MM.1S (cell line): ENCODE data around the gene FAM163A.

ENCODE experiments used
- DNase-seq: peaks from one replicate; pipeline ENCODE4 v3.0.0-alpha.2; 2015
- H2AFZ ChIP-seq: fragments of 300-600 bp; sonication (generic); 2 replicates; pipeline ENCODE4 v1.6.0; 2016; ENCODE audit warnings: antibody characterized with exemption, low read length
- H3F3A ChIP-seq: fragments of 300-600 bp; sonication (generic); 2 replicates; pipeline ENCODE4 v1.6.1; 2016; ENCODE audit warnings: mild to moderate bottlenecking, antibody characterized with exemption, low read length, moderate library complexity, mixed read lengths; ENCODE audit not compliant: insufficient read depth
- H3K27ac ChIP-seq: fragments of 300-600 bp; sonication (generic); 2 replicates; pipeline ENCODE4 v1.5.1; 2016; ENCODE audit warnings: mild to moderate bottlenecking, low read length
- H3K27me3 ChIP-seq: fragments of 300-600 bp; sonication (generic); replicated peaks from 2 replicates; pipeline ENCODE4 v1.6.0; 2016; ENCODE audit warnings: low read length; ENCODE audit not compliant: insufficient read depth
- H3K36me3 ChIP-seq: fragments of 300-600 bp; sonication (generic); replicated peaks from 2 replicates; pipeline ENCODE4 v1.6.1; 2016; ENCODE audit warnings: mild to moderate bottlenecking, low read length, mixed read lengths; ENCODE audit not compliant: insufficient read depth
- H3K4me1 ChIP-seq: fragments of 300-600 bp; sonication (generic); 2 replicates; pipeline ENCODE4 v1.6.1; 2016; ENCODE audit warnings: low read length, mixed read lengths
- H3K4me2 ChIP-seq: fragments of 300-600 bp; sonication (generic); 2 replicates; pipeline ENCODE4 v1.6.0; 2016; ENCODE audit warnings: low read depth, low read length
- H3K4me3 ChIP-seq: fragments of 300-600 bp; sonication (generic); 2 replicates; pipeline ENCODE4 v1.5.1; 2016; ENCODE audit warnings: low read length, mixed read lengths
- H3K79me2 ChIP-seq: fragments of 300-600 bp; sonication (generic); 2 replicates; pipeline ENCODE4 v1.6.1; 2016; ENCODE audit warnings: mixed run types, low read length, mixed read lengths
- H3K9ac ChIP-seq: fragments of 300-600 bp; sonication (generic); 2 replicates; pipeline ENCODE4 v1.6.1; 2016; ENCODE audit warnings: low read length, mixed read lengths
- H3K9me2 ChIP-seq: fragments of 300-600 bp; sonication (generic); replicated peaks from 2 replicates; pipeline ENCODE4 v1.6.1; 2016; ENCODE audit warnings: mild to moderate bottlenecking, low read length, mixed read lengths; ENCODE audit not compliant: insufficient read depth
- H3K9me3 ChIP-seq: fragments of 300-600 bp; sonication (generic); replicated peaks from 2 replicates; pipeline ENCODE4 v1.6.1; 2016; ENCODE audit warnings: mild to moderate bottlenecking, low read length, mixed read lengths; ENCODE audit not compliant: insufficient read depth
- H4K20me1 ChIP-seq: fragments of 300-600 bp; sonication (generic); 2 replicates; pipeline ENCODE4 v1.6.1; 2016; ENCODE audit warnings: mild to moderate bottlenecking, low read length, moderate library complexity, mixed read lengths; ENCODE audit not compliant: insufficient read depth
- EZH2 ChIP-seq: fragments of 300-600 bp; sonication (generic); optimal IDR thresholded peaks from 2 replicates; pipeline ENCODE3; 2017; ENCODE audit warnings: low read depth, mild to moderate bottlenecking, antibody characterized with exemption, low read length, mixed read lengths
- EZH2phosphoT487 ChIP-seq: fragments of 300-600 bp; sonication (generic); IDR thresholded peaks from 2 replicates; pipeline ENCODE4 v1.6.1; 2018; ENCODE audit warnings: antibody characterized with exemption, low read length
- TF ChIP-seq, protein P1 (sequence below): fragments of 300-600 bp; sonication (generic); IDR thresholded peaks from 2 replicates; pipeline ENCODE4 v1.5.1; 2016; ENCODE audit warnings: antibody characterized with exemption, low read length, mixed read lengths

Gene FAM163A

DNA sequence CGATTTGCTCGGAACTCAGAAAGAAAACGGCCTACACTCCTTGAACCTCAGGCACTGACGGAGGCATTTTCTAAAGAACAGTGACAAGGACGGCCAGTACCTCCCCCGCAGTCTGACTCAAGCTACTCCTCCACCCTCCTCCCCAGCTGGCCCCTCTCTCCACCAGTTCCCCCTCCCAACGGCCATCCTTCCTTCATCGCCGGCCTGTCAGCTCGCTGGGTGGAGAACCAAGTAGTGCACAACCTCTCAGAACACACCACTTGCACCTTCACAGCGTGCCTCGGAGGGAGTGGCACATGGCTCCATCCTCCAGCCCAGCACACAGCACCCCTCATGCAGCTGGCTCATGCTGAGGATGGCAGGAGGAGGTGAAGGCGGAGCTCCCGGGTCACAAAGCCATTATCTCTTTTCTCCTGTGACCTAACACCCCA is 75.7 kb downstream of the FAM163A start:
- TF ChIP-seq EZH2phosphoT487 (no peak), EZH2 (no peak)
- TF ChIP-seq, protein P1, sequence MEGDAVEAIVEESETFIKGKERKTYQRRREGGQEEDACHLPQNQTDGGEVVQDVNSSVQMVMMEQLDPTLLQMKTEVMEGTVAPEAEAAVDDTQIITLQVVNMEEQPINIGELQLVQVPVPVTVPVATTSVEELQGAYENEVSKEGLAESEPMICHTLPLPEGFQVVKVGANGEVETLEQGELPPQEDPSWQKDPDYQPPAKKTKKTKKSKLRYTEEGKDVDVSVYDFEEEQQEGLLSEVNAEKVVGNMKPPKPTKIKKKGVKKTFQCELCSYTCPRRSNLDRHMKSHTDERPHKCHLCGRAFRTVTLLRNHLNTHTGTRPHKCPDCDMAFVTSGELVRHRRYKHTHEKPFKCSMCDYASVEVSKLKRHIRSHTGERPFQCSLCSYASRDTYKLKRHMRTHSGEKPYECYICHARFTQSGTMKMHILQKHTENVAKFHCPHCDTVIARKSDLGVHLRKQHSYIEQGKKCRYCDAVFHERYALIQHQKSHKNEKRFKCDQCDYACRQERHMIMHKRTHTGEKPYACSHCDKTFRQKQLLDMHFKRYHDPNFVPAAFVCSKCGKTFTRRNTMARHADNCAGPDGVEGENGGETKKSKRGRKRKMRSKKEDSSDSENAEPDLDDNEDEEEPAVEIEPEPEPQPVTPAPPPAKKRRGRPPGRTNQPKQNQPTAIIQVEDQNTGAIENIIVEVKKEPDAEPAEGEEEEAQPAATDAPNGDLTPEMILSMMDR: no peak
- Histone ChIP-seq H4K20me1 (no peaks in the 10 kb centered on the region), H2AFZ (no peak overlapping the region), H3K27me3 (no peaks in the 10 kb centered on the region; the same call in 1 of the 2 replicates), H3K27ac (no peak overlapping the region), H3K9ac (no peak overlapping the region), H3K4me3 (no peak overlapping the region), H3K79me2 (no peaks in the 10 kb centered on the region), H3K9me2 (no peaks in the 10 kb centered on the region), H3K36me3 (no peaks in the 10 kb centered on the region), H3K4me1 (peaks cover 26% of the 10 kb centered on the region), H3K9me3 (no peaks in the 10 kb centered on the region), H3K4me2 (no peak overlapping the region), H3F3A (peaks cover 5% of the 10 kb centered on the region)
- no peak for DNase-seq

DNA sequence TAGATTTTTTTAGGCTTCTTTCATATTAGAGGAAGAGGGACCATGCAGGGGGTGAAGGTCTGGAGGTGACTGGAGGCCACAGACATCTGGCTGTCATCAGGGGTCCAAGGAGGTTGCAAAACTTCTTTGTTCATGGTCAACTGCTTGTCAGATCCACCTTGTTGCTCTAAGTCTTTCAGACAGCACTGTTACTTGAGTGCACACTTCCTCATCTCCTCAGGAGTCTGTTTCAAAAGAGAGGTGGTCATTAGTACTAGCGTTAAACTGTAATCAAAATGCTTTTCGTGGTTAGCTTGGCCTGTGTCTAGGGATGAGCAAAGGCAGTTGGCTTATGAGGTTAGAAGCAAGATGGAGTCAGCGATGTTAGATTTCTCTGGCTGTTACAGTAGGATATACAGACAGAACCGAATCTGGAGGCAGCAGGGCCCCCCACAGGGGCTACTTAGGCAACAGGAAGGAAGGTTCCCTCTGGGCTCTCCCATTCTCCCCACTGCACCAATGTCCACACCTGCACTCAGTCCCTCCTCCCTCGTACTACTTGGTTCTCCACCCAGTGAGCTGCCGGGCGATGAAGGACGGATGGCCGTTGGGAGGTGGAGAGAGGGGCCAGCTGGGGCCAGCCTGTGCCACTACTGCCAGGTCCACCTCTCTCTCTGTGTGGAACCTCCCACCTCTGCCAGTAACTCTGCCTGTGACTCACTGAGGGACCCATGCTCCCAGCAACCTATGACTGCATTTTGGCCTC is 77.3 kb downstream of the FAM163A start:
- DNase-seq: no peak
- TF ChIP-seq EZH2phosphoT487 (no peak), EZH2 (no peak)
- TF ChIP-seq, protein P1: no peak

DNA sequence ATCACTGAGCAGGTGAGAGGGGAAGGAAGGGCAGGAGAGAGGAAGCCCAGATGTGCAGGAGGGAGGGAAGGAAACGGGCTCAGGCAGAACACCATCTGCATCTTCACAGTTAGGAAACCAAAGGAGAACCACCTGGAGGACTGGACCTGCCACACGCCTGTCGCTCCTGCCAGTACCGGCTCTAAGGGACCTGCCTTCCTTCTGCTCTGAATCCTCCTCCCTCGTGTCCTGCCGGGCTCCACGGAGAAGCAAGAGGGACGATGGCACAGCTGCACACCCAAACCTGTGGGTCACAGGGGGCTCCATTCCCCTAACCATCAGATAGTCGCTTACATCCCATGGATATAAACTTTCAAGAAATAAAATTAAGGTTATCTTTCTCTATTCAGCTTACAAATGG is 78.4 kb downstream of the FAM163A start:
- no peak for DNase-seq
- Histone ChIP-seq H3K9ac (no peak overlapping the region), H3K4me1 (peaks cover 15% of the 10 kb centered on the region; the same call in 1 of the 2 replicates), H3F3A (peaks cover 5% of the 10 kb centered on the region; the same call in 1 of the 2 replicates), H4K20me1 (no peaks in the 10 kb centered on the region), H3K4me3 (no peak overlapping the region), H3K9me3 (no peaks in the 10 kb centered on the region), H3K4me2 (no peak overlapping the region), H3K27ac (no peak overlapping the region; the same call in 1 of the 2 replicates), H3K36me3 (no peaks in the 10 kb centered on the region), H3K27me3 (no peaks in the 10 kb centered on the region), H3K9me2 (no peaks in the 10 kb centered on the region), H2AFZ (no peak overlapping the region), H3K79me2 (no peaks in the 10 kb centered on the region)
- TF ChIP-seq, protein P1: no peak
- no peak for TF ChIP-seq EZH2phosphoT487
- TF ChIP-seq EZH2: no peak

More for the DNA sequence above, 77.3 kb downstream of the FAM163A start:
- no peaks in the 10 kb centered on the region for H4K20me1 ChIP-seq
- H3K27ac ChIP-seq: no peak overlapping the region
- H3K79me2 ChIP-seq: no peaks in the 10 kb centered on the region
- peaks cover 18% of the 10 kb centered on the region; the same call in 1 of the 2 replicates for H3K4me1 ChIP-seq
- H3K9ac ChIP-seq: no peak overlapping the region
- H3K9me3 ChIP-seq: no peaks in the 10 kb centered on the region
- H3F3A ChIP-seq: peaks cover 5% of the 10 kb centered on the region
- H3K4me2 ChIP-seq: no peak overlapping the region
- H3K36me3 ChIP-seq: no peaks in the 10 kb centered on the region
- H3K4me3 ChIP-seq: no peak overlapping the region
- no peaks in the 10 kb centered on the region for H3K9me2 ChIP-seq
- no peak overlapping the region for H2AFZ ChIP-seq
- H3K27me3 ChIP-seq: no peaks in the 10 kb centered on the region; the same call in 1 of the 2 replicates
